OCI-M1 (cell line): ENCODE measurements around the gene RRN3.
"Not testable (repeated sequence)": the region's sequence is repeated elsewhere in the genome, so short reads cannot be mapped to it uniquely, and the experiment has no call there.

ENCODE experiments used
- DNase-seq: peaks from one replicate; lab custom pipeline; 2025; lab: John Stamatoyannopoulos, UW

RRN3 gene

GRCh38 chr16:15099366-15099909, 5.4 kb upstream of the RRN3 start:
- peak; percentile 72 for DNase-seq

GRCh38 chr16:15096583-15096972, 2.5 kb upstream of the RRN3 start:
- not testable (repeated sequence) for DNase-seq

GRCh38 chr16:15093571-15093954, 509 bp downstream of the RRN3 start:
- not testable (repeated sequence) for DNase-seq

GRCh38 chr16:15090663-15091269, 3.3 kb downstream of the RRN3 start:
- not testable (repeated sequence) for DNase-seq

GRCh38 chr16:15082788-15083187, 11.3 kb downstream of the RRN3 start:
- DNase-seq: not testable (repeated sequence)

GRCh38 chr16:15080883-15081282, 13.2 kb downstream of the RRN3 start:
- DNase-seq: not testable (repeated sequence)

GRCh38 chr16:15076161-15076560, 17.9 kb downstream of the RRN3 start:
- not testable (repeated sequence) for DNase-seq

- no peak for DNase-seq
Observed at GRCh38 chr16:15073101-15073500, 21.0 kb downstream of the RRN3 start.

- not testable (repeated sequence) for DNase-seq
Observed at GRCh38 chr16:15071916-15072769, 21.9 kb downstream of the RRN3 start.

GRCh38 chr16:15071013-15071412, 23.1 kb downstream of the RRN3 start:
- not testable (repeated sequence) for DNase-seq

- DNase-seq: not testable (repeated sequence)
Observed at GRCh38 chr16:15066690-15067089, 27.4 kb downstream of the RRN3 start.

GRCh38 chr16:15065961-15066360, 28.1 kb downstream of the RRN3 start:
- peak; percentile 48 for DNase-seq

- DNase-seq: peak; percentile 14
Observed at GRCh38 chr16:15062085-15062810, 31.8 kb downstream of the RRN3 start.

- no peak for DNase-seq
Observed at GRCh38 chr16:15059324-15059723, 34.7 kb downstream of the RRN3 start.

- no peak for DNase-seq
Observed at GRCh38 chr16:15057681-15058417, 36.2 kb downstream of the RRN3 start.

GRCh38 chr16:15055141-15056053, 38.7 kb downstream of the RRN3 start:
- DNase-seq: peak; percentile 69

- DNase-seq: peak; percentile 37
Observed at GRCh38 chr16:15054357-15055140, 39.5 kb downstream of the RRN3 start.

- no peak for DNase-seq
Observed at GRCh38 chr16:15053904-15054303, 40.2 kb downstream of the RRN3 start.

- DNase-seq: no peak
Observed at GRCh38 chr16:15052747-15053476, 41.2 kb downstream of the RRN3 start.
